Natural killer cell (primary cell): ENCODE data around the gene IQCM. TPM values are rescaled to one million over a fixed set of nuclear protein-coding genes. Genes with fewer than 3 reads are reported as not detected.

Experiments
- ATAC-seq, 3 donors: fragments of 150-1000 bp in 2 of 3; fragments of 200-7000 bp in 1 of 3; cut with Tn5 transposase; 1 replicate in 1 of 3; 2 replicates in 2 of 3; pipeline ENCODE4 v1.10.0; 2021; ENCODE audit warnings: mild to moderate bottlenecking in 2 of 3, moderate library complexity in 2 of 3
- DNase-seq, 2 donors: peaks; one replicate each; pipeline versions ENCODE4 v3.0.0 to v3.0.0-alpha.2; 2013 to 2021; ENCODE audit warnings: mixed read lengths in 1 of 2
- H3K27ac ChIP-seq: one replicate; pipeline ENCODE4 v1.5.1; 2013; ENCODE audit warnings: mild to moderate bottlenecking, low read length
- H3K27me3 ChIP-seq: one replicate; pipeline ENCODE4 v1.6.1; 2013; ENCODE audit warnings: low read length; ENCODE audit not compliant: control insufficient read depth, insufficient read depth
- H3K36me3 ChIP-seq: one replicate; pipeline ENCODE4 v1.6.1; 2013; ENCODE audit warnings: low read length; ENCODE audit not compliant: control insufficient read depth, insufficient read depth
- H3K4me1 ChIP-seq: one replicate; pipeline ENCODE4 v1.6.1; 2013; ENCODE audit warnings: low read length; ENCODE audit not compliant: control insufficient read depth, insufficient read depth
- H3K4me3 ChIP-seq: one replicate; pipeline ENCODE4 v1.5.1; 2013; ENCODE audit warnings: low read length
- H3K9me3 ChIP-seq: one replicate; pipeline ENCODE4 v1.6.1; 2013; ENCODE audit warnings: low read length; ENCODE audit not compliant: control insufficient read depth, insufficient read depth
- H3K27ac Mint-ChIP-seq, 2 donors: one replicate each; pipeline ENCODE4 v1.8.0; 2022; ENCODE audit warnings: mild to moderate bottlenecking in 2 of 2, mixed read lengths in 2 of 2, moderate library complexity in 1 of 2
- H3K27me3 Mint-ChIP-seq, 2 donors: one replicate each; pipeline ENCODE4 v1.8.0; 2022; ENCODE audit warnings: low read depth in 2 of 2, mixed read lengths in 2 of 2
- H3K36me3 Mint-ChIP-seq: one replicate; pipeline ENCODE4 v1.8.0; 2022; ENCODE audit warnings: mixed read lengths
- H3K4me1 Mint-ChIP-seq, 2 donors: one replicate each; pipeline ENCODE4 v1.8.0; 2022; ENCODE audit warnings: mixed read lengths in 2 of 2
- H3K4me3 Mint-ChIP-seq: one replicate; pipeline ENCODE4 v1.8.0; 2022; ENCODE audit warnings: mild to moderate bottlenecking, moderate library complexity, mixed read lengths
- H3K9me3 Mint-ChIP-seq, 2 donors: one replicate each; pipeline ENCODE4 v1.8.0; 2022; ENCODE audit warnings: mixed read lengths in 2 of 2
- WGBS: methylation state at CpG from one replicate; pipeline ENCODE4 v1.1.7; 2013; ENCODE audit warnings: missing lambda C conversion rate; ENCODE audit not compliant: insufficient coverage; 5-methylcytosine and 5-hydroxymethylcytosine counted together
- intact Hi-C: fragments of 100-400 bp; cut with micrococcal nuclease; formaldehyde crosslinking; loops from one replicate; pipeline ENCODE4 v1.14.2; 2022
- total RNA-seq, 4 donors: library from RNA; stranded (reverse); fragments of 120-200 nt in 1 of 4; gene quantifications; one replicate each; pipeline versions ENCODE4 v1.2.3 to v1.2.4, GENCODE V29; 2013 to 2022
- TF ChIP-seq, protein P1 (sequence below): fragments of 200-600 bp; IDR thresholded peaks from one replicate; pipeline ENCODE4 v1.8.0; 2022; ENCODE audit warnings: antibody characterized with exemption

The IQCM gene
- total RNA-seq, 3 donors from 2014 or later (not counting 1 experiment from before 2014, with no cell fraction given), result not detected

GRCh38 chr4:149799546-149799945, 16.1 kb downstream of the IQCM start:
- 100% methylated on average over 1 of the region's 1 CpG for WGBS
- no peak overlapping the region for H3K4me3 Mint-ChIP-seq
- TF ChIP-seq, protein P1, sequence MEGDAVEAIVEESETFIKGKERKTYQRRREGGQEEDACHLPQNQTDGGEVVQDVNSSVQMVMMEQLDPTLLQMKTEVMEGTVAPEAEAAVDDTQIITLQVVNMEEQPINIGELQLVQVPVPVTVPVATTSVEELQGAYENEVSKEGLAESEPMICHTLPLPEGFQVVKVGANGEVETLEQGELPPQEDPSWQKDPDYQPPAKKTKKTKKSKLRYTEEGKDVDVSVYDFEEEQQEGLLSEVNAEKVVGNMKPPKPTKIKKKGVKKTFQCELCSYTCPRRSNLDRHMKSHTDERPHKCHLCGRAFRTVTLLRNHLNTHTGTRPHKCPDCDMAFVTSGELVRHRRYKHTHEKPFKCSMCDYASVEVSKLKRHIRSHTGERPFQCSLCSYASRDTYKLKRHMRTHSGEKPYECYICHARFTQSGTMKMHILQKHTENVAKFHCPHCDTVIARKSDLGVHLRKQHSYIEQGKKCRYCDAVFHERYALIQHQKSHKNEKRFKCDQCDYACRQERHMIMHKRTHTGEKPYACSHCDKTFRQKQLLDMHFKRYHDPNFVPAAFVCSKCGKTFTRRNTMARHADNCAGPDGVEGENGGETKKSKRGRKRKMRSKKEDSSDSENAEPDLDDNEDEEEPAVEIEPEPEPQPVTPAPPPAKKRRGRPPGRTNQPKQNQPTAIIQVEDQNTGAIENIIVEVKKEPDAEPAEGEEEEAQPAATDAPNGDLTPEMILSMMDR, result no peak
- H3K36me3 ChIP-seq, result no peaks in the 10 kb centered on the region
- H3K36me3 Mint-ChIP-seq, result no peaks in the 10 kb centered on the region
- no peak overlapping the region for H3K27ac Mint-ChIP-seq
- no peaks in the 10 kb centered on the region for H3K4me1 Mint-ChIP-seq
- H3K9me3 Mint-ChIP-seq, result peaks cover 9 to 17% of the 10 kb centered on the region in 2 donors
- no peaks in the 10 kb centered on the region for H3K4me1 ChIP-seq
- DNase-seq, result no peak
- no peak overlapping the region for H3K4me3 ChIP-seq
- H3K27me3 ChIP-seq, result no peaks in the 10 kb centered on the region
- no peaks in the 10 kb centered on the region for H3K27me3 Mint-ChIP-seq
- H3K9me3 ChIP-seq, result peaks cover 2% of the 10 kb centered on the region
- intact Hi-C loops, result no loop called here
- no peak for ATAC-seq
- H3K27ac ChIP-seq, result no peak overlapping the region

DNA sequence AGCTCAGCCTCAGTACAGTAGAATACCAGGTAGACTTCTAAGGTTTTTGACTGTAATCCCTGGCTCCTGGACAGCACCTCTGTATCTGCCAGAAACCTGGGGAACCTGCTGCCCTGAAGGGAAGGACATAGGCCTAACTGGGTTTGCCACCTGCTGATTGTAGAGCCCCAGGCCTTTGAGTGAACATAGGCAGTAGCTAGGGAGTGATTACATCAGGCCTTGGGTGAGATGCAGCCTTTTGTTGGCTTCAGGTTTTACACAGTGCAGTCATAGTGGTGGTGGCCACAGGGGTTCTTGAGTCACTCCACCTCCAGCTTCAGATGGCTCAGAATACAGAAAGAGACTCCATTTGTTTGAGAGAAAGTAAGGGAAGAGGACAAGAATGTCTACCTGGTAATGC, 19.3 kb downstream of the IQCM start:
- peaks cover 2% of the 10 kb centered on the region for H3K9me3 ChIP-seq
- no peak overlapping the region for H3K27ac Mint-ChIP-seq
- H3K4me3 ChIP-seq, result no peak overlapping the region
- H3K36me3 Mint-ChIP-seq, result no peaks in the 10 kb centered on the region
- DNase-seq (no peak), ATAC-seq (no peak)
- intact Hi-C loops, result no loop called here
- no peaks in the 10 kb centered on the region for H3K27me3 ChIP-seq
- no peaks in the 10 kb centered on the region for H3K4me1 Mint-ChIP-seq
- peaks cover 11 to 15% of the 10 kb centered on the region in 2 donors for H3K9me3 Mint-ChIP-seq
- H3K4me1 ChIP-seq, result no peaks in the 10 kb centered on the region
- H3K27me3 Mint-ChIP-seq, result no peaks in the 10 kb centered on the region
- H3K27ac ChIP-seq, result no peak overlapping the region
- no peak overlapping the region for H3K4me3 Mint-ChIP-seq
- TF ChIP-seq, protein P1, result no peak
- no peaks in the 10 kb centered on the region for H3K36me3 ChIP-seq

- H3K36me3 Mint-ChIP-seq, result no peaks in the 10 kb centered on the region
- Histone ChIP-seq H3K4me3 (no peak overlapping the region), H3K4me1 (no peaks in the 10 kb centered on the region), H3K36me3 (no peaks in the 10 kb centered on the region), H3K27me3 (no peaks in the 10 kb centered on the region), H3K9me3 (peaks cover 2% of the 10 kb centered on the region), H3K27ac (no peak overlapping the region)
- WGBS, result 77% methylated on average over 4 of the region's 4 CpGs
- DNase-seq (no peak), ATAC-seq (no peak)
- H3K27ac Mint-ChIP-seq, result no peak overlapping the region
- TF ChIP-seq, protein P1, result no peak
- no peaks in the 10 kb centered on the region for H3K27me3 Mint-ChIP-seq
- H3K4me1 Mint-ChIP-seq, result no peaks in the 10 kb centered on the region
- H3K9me3 Mint-ChIP-seq, result peaks cover 11 to 15% of the 10 kb centered on the region in 2 donors
- no peak overlapping the region for H3K4me3 Mint-ChIP-seq
- intact Hi-C loops, result no loop called here
Observed at GRCh38 chr4:149795256-149795655, 20.4 kb downstream of the IQCM start.

DNA sequence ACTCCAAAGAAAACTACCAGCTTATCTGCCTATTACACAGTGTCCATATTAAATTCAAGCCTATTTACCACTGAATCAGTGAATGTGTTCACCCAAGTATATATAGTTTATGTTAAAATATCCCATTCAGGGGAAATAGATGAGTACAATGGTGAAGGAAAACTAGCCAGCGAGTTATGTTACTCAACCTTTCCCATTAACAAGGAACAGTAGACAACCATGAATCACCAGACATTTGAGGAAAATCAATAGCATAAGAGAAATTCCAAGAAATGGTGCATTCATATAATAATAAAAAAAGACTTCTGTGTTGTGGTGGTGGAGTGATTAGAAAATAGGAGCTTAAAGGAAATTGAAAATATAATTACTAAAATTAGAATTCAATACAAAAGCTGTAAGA, 21.3 kb downstream of the IQCM start:
- no peak for ATAC-seq

More for the DNA sequence above, 21.3 kb downstream of the IQCM start:
- intact Hi-C loops, result no loop called here
- Mint-ChIP-seq H3K4me3 (no peak overlapping the region), H3K27ac (no peak overlapping the region), H3K27me3 (no peaks in the 10 kb centered on the region), H3K36me3 (no peaks in the 10 kb centered on the region), H3K9me3 (peaks cover 11 to 13% of the 10 kb centered on the region in 2 donors), H3K4me1 (no peaks in the 10 kb centered on the region)
- TF ChIP-seq, protein P1, result no peak
- H3K4me1 ChIP-seq, result no peaks in the 10 kb centered on the region
- peaks cover 2% of the 10 kb centered on the region for H3K9me3 ChIP-seq
- no peaks in the 10 kb centered on the region for H3K36me3 ChIP-seq
- no CpG with 5 or more reads among the region's 1 CpG for whole genome bisulfite sequencing
- no peak for DNase-seq
- H3K27me3 ChIP-seq, result no peaks in the 10 kb centered on the region
- H3K27ac ChIP-seq, result no peak overlapping the region
- no peak overlapping the region for H3K4me3 ChIP-seq
